ENCODE measurements around the gene MIGA1. TPM values are rescaled to one million over a fixed set of nuclear protein-coding genes. Genes with fewer than 3 reads are reported as not detected.

The MIGA1 gene
- total and polyA plus RNA-seq, 9 of the 15 experiments (the other 6 are each of a cell fraction or from before 2014, with no cell fraction given): 1.6 to 5.1 (median 2.9) TPM

GRCh38 chr1:77779529-77780281 is at the start of gene MIGA1 (continued):
- TF ChIP-seq TBL1XR1 (IDR thresholded peaks at IDR 0.05; ENCODE audit: low read length in 2 of 2) (peak in 1 of 2 experiments; percentile 48; a peak in 1 of 4 replicates), MAX (CRISPR knock-in tag; IDR thresholded peaks at IDR 0.05) (peak; percentile 45; the same call in 1 of the 2 replicates), NFRKB (IDR thresholded peaks at IDR 0.05; ENCODE audit: low read depth) (peak; percentile 85), SMARCE1 (IDR thresholded peaks at IDR 0.05) (0 out of 2 replicates have a peak, but pooled peaks have one; percentile 17), MCM2 (IDR thresholded peaks at IDR 0.05; ENCODE audit: low read depth) (no peak), ILK (tag; IDR thresholded peaks at IDR 0.05; ENCODE audit: borderline replicate concordance, low read depth) (no peak), PTBP1 (IDR thresholded peaks at IDR 0.05; ENCODE audit: low read depth, low read length) (no peak), ARID3B (CRISPR knock-in tag; IDR thresholded peaks at IDR 0.05; ENCODE audit: borderline replicate concordance) (no peak), POU5F1 (IDR thresholded peaks at IDR 0.05; ENCODE audit: borderline replicate concordance, low read depth, low read length, partially characterized antibody) (no peak), PTTG1 (tag; IDR thresholded peaks at IDR 0.05; ENCODE audit: low read depth) (no peak), THRB (CRISPR knock-in tag; conservative IDR thresholded peaks at IDR 0.05) (no peak), HDAC3 (IDR thresholded peaks at IDR 0.05; ENCODE audit: borderline replicate concordance, partially characterized antibody) (no peak), MYNN (IDR thresholded peaks at IDR 0.05) (peak; percentile 48; the same call in 1 of the 2 replicates), MYNN (CRISPR knock-in tag; IDR thresholded peaks at IDR 0.05) (no peak), USF1 (CRISPR knock-in tag; IDR thresholded peaks at IDR 0.05) (no peak), KDM5B (IDR thresholded peaks at IDR 0.05; ENCODE audit: insufficient replicate concordance, low read depth, low read length) (peak; percentile 52), NR0B1 (IDR thresholded peaks at IDR 0.05; ENCODE audit: partially characterized antibody) (no peak), NR2C2 (CRISPR knock-in tag; IDR thresholded peaks at IDR 0.05) (peak; percentile 97), NR2C2 (tag; IDR thresholded peaks at IDR 0.05) (peak; percentile 100), ZNF146 (CRISPR knock-in tag; IDR thresholded peaks at IDR 0.05; ENCODE audit: unreplicated experiment) (no peak), NRF1 (conservative IDR thresholded peaks at IDR 0.05 in 1 of 2, IDR thresholded peaks at IDR 0.05 in 1 of 2) (peak; percentile 41 to 57; a peak in 3 of 4 replicates), LCOR (CRISPR knock-in tag; IDR thresholded peaks at IDR 0.05) (peak; percentile 71; the same call in 1 of the 2 replicates)

Measured in K562 (cell line).